AG04450 (cell line): ENCODE measurements around the gene RPLP2. TPM values are rescaled to one million over a fixed set of nuclear protein-coding genes. Genes with fewer than 3 reads are reported as not detected.

Experiments used
- CTCF ChIA-PET: fragments of 300-600, 350-600 bp; formaldehyde crosslinking; extraction: SDS; loops from one replicate; lab custom pipeline; 2022; ENCODE audit warnings: antibody characterized with exemption, inconsistent platforms; lab: Charles Lee
- POLR2A ChIA-PET: fragments of 350-600 bp; formaldehyde crosslinking; extraction: SDS; loops from one replicate; lab custom pipeline; 2021; ENCODE audit warnings: antibody characterized with exemption, inconsistent platforms; lab: Yijun Ruan, JAX
- DNase-seq: peaks from one replicate; pipeline ENCODE4 v3.0.0-alpha.2; 2011; ENCODE audit warnings: low read depth, low spot score
- H3K27ac ChIP-seq: one replicate; pipeline ENCODE4 v1.5.1; 2012; ENCODE audit warnings: low read depth, low read length, control low read depth
- H3K27me3 ChIP-seq: one replicate; pipeline ENCODE4 v1.6.0; 2012; ENCODE audit warnings: low read length; ENCODE audit not compliant: control insufficient read depth, insufficient read depth
- H3K4me3 ChIP-seq: 2 replicates; pipeline ENCODE4 v1.5.1; 2011; ENCODE audit warnings: mild to moderate bottlenecking, low read depth, low read length, control low read depth
- H3K9me3 ChIP-seq: 2 replicates; pipeline ENCODE4 v1.5.1; 2012; ENCODE audit warnings: low read length; ENCODE audit not compliant: control insufficient read depth, insufficient read depth
- CTCF ChIP-seq: IDR thresholded peaks from 2 replicates; pipeline ENCODE4 v1.5.1; 2011; ENCODE audit warnings: low read depth, low read length, control low read depth, inconsistent platforms
- polyA plus RNA-seq: library from polyadenylated mRNA; depleted of rRNA; stranded (reverse); fragments of >200 nt; gene quantifications from 2 replicates; pipeline ENCODE4 v1.2.3, GENCODE V29; 2011; rRNA removed
- small RNA-seq: library from RNA; depleted of rRNA; stranded (forward); fragments of <200 nt; gene quantifications from one replicate; pipeline ENCODE3, GENCODE V24; 2012; ENCODE audit warnings: low read depth; ENCODE audit not compliant: insufficient read length

The RPLP2 gene
- polyA plus RNA-seq, 1 experiment: 1,115 TPM

- Histone ChIP-seq H3K27me3 (no peaks in the 10 kb centered on the region), H3K9me3 (no peaks in the 10 kb centered on the region; the same call in 1 of the 2 replicates), H3K4me3 (peak overlapping the region; percentile 47), H3K27ac (peak overlapping the region; percentile 31)
- peak; percentile 75 for DNase-seq
- POLR2A ChIA-PET: interaction anchor here (0.6 to 2.3 kb wide), 6 partner anchors 12 to 40 kb away, joined by 4 to 15 read pairs (median 6); partner anchors contain the start of gene PNPLA2
- CTCF ChIA-PET: interaction anchor here (1.2 kb wide), 1 partner anchor 11 kb away, joined by 4 read pairs; no protein-coding TSS in a partner anchor
- no peak for TF ChIP-seq CTCF
Measured at GRCh38 chr11:859394-860131, 49.8 kb downstream of the RPLP2 start.

- ChIA-PET POLR2A (interaction anchor here (0.8 to 2.3 kb wide), 5 partner anchors 12 to 41 kb away, joined by 4 to 15 read pairs (median 6); partner anchors contain the start of gene PNPLA2), CTCF (interaction anchor here (1.2 to 1.5 kb wide), 2 partner anchors 12 to 13 kb away, joined by 4 to 8 read pairs; no protein-coding TSS in a partner anchor)
- no peak for TF ChIP-seq CTCF
- no peak for DNase-seq
- no peaks in the 10 kb centered on the region for H3K27me3 ChIP-seq
- no peak overlapping the region for H3K4me3 ChIP-seq
- no peaks in the 10 kb centered on the region; the same call in 1 of the 2 replicates for H3K9me3 ChIP-seq
- peak overlapping the region; percentile 31 for H3K27ac ChIP-seq
Measured at GRCh38 chr11:860234-861104, 50.7 kb downstream of the RPLP2 start.

- no peak overlapping the region for H3K4me3 ChIP-seq
- H3K27me3 ChIP-seq: no peaks in the 10 kb centered on the region
- H3K9me3 ChIP-seq: no peaks in the 10 kb centered on the region; the same call in 1 of the 2 replicates
- no peak overlapping the region for H3K27ac ChIP-seq
- no peak for DNase-seq
- TF ChIP-seq CTCF: no peak
- POLR2A ChIA-PET: no interaction called here
- CTCF ChIA-PET: interaction anchor here (1.5 kb wide), 1 partner anchor 14 kb away, joined by 8 read pairs; no protein-coding TSS in a partner anchor
Measured at GRCh38 chr11:861105-861479, 51.3 kb downstream of the RPLP2 start.

GRCh38 chr11:862081-862661, 52.4 kb downstream of the RPLP2 start:
- TF ChIP-seq CTCF: no peak
- POLR2A ChIA-PET: no interaction called here
- Histone ChIP-seq H3K4me3 (no peak overlapping the region), H3K27ac (no peak overlapping the region), H3K27me3 (no peaks in the 10 kb centered on the region), H3K9me3 (no peaks in the 10 kb centered on the region; the same call in 1 of the 2 replicates)
- no peak for DNase-seq
- CTCF ChIA-PET: interaction anchor here (1.5 kb wide), 1 partner anchor 15 kb away, joined by 8 read pairs; no protein-coding TSS in a partner anchor

Small RNA genes lying within 50 kb of the gene (small RNA-seq; reads per million reads assigned to genes)
- gene SNORA52: not detected

Other genes with a start within 250 kb of the RPLP2 start
- 0.32 and 0.67 TPM in 2 replicates for gene LMNTD2, start 249.2 kb upstream of the RPLP2 start, polyA plus RNA-seq
- gene RASSF7, start 249.0 kb upstream of the RPLP2 start, polyA plus RNA-seq: 2.5 and 4.3 TPM in 2 replicates
- gene PHRF1, start 233.5 kb upstream of the RPLP2 start, polyA plus RNA-seq: 7.3 and 8.4 TPM in 2 replicates
- 2.4 and 3.6 TPM in 2 replicates for gene IRF7, start 194.0 kb upstream of the RPLP2 start, polyA plus RNA-seq
- gene CDHR5, start 185.0 kb upstream of the RPLP2 start, polyA plus RNA-seq: not detected in 2 replicates
- gene SCT, start 182.8 kb upstream of the RPLP2 start, polyA plus RNA-seq: not detected in 2 replicates
- 0.05 TPM in 1 of 2 replicates, not detected in the other for gene DRD4, start 172.7 kb upstream of the RPLP2 start, polyA plus RNA-seq
- gene DEAF1, start 114.7 kb upstream of the RPLP2 start, polyA plus RNA-seq: 13.0 and 19.6 TPM in 2 replicates
- 16.2 and 18.7 TPM in 2 replicates for gene TMEM80, start 114.2 kb upstream of the RPLP2 start, polyA plus RNA-seq
- gene EPS8L2, start 103.7 kb upstream of the RPLP2 start, polyA plus RNA-seq: 11.0 and 17.0 TPM in 2 replicates
- gene TALDO1, start 62.5 kb upstream of the RPLP2 start, polyA plus RNA-seq: 242 and 286 TPM in 2 replicates
- gene GATD1, start 32.5 kb upstream of the RPLP2 start, polyA plus RNA-seq: 15.0 and 18.8 TPM in 2 replicates
- gene CEND1, start 19.9 kb upstream of the RPLP2 start, polyA plus RNA-seq: 0.55 and 1.1 TPM in 2 replicates
- gene SLC25A22, start 11.7 kb upstream of the RPLP2 start, polyA plus RNA-seq: 11.3 and 11.5 TPM in 2 replicates
- gene PIDD1, start 4.7 kb upstream of the RPLP2 start, polyA plus RNA-seq: 5.7 and 8.2 TPM in 2 replicates
- 17.3 and 29.3 TPM in 2 replicates for gene PNPLA2, start 8.9 kb downstream of the RPLP2 start, polyA plus RNA-seq
- gene CRACR2B, start 18.0 kb downstream of the RPLP2 start, polyA plus RNA-seq: 0.26 and 0.36 TPM in 2 replicates
- gene CD151, start 23.0 kb downstream of the RPLP2 start, polyA plus RNA-seq: 559 and 909 TPM in 2 replicates
- 211 and 431 TPM in 2 replicates for gene POLR2L, start 32.6 kb downstream of the RPLP2 start, polyA plus RNA-seq
- gene TSPAN4, start 32.9 kb downstream of the RPLP2 start, polyA plus RNA-seq: 92.6 and 134 TPM in 2 replicates
- 95.5 and 120 TPM in 2 replicates for gene CHID1, start 100.8 kb downstream of the RPLP2 start, polyA plus RNA-seq
- gene AP2A2, start 115.9 kb downstream of the RPLP2 start, polyA plus RNA-seq: 54.2 and 55.7 TPM in 2 replicates
- not detected in 2 replicates for gene MUC6, start 226.8 kb downstream of the RPLP2 start, polyA plus RNA-seq